ENCODE results near the gene GLT1D1.

DNA sequence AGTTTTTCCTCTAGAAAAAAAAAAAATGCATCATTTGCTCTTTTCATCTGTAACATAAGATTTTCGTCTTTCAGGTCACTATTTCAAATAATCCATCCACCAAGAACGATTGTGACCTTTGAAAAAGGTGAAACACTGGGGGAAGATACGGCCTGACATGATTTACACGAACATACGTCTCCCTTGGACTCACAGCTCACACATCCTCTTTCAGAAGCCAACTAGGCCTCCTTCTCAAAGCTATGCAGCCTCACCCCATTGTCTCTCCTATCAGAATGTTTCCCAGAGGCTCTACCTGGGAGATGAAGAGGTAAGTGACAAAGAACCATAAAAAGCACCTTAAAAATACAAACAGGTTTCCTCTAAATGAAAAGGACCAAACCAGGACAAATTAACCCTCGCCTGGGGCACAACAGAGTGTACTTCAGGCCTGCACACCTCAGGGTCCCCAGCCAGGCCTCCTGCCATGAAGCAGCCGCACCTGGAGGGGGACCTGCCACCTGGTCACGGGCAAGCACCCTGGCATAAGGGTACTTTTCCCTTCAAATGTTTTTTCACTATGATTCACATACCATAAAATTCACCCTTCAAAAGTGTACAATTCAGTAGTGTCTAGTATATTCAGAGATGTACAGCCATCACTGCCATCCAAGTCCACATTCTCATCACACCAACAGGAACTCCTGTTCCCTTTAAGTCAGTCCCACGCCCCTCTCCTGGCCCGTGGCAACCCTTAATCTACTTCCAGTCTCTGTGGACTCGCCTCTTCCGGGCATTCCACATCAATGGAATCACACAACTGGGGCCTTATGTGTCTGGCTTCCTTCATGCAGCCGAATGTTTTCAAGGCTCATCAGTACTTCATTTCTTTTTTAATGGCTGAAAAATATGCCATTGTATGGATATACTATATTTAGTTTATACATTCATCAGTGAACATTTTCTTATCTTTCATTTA, 34.9 kb upstream of the GLT1D1 start:
- TF ChIP-seq, protein P1, sequence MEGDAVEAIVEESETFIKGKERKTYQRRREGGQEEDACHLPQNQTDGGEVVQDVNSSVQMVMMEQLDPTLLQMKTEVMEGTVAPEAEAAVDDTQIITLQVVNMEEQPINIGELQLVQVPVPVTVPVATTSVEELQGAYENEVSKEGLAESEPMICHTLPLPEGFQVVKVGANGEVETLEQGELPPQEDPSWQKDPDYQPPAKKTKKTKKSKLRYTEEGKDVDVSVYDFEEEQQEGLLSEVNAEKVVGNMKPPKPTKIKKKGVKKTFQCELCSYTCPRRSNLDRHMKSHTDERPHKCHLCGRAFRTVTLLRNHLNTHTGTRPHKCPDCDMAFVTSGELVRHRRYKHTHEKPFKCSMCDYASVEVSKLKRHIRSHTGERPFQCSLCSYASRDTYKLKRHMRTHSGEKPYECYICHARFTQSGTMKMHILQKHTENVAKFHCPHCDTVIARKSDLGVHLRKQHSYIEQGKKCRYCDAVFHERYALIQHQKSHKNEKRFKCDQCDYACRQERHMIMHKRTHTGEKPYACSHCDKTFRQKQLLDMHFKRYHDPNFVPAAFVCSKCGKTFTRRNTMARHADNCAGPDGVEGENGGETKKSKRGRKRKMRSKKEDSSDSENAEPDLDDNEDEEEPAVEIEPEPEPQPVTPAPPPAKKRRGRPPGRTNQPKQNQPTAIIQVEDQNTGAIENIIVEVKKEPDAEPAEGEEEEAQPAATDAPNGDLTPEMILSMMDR (IDR thresholded peaks at IDR 0.05) = no peak
- TF ChIP-seq, protein P2, sequence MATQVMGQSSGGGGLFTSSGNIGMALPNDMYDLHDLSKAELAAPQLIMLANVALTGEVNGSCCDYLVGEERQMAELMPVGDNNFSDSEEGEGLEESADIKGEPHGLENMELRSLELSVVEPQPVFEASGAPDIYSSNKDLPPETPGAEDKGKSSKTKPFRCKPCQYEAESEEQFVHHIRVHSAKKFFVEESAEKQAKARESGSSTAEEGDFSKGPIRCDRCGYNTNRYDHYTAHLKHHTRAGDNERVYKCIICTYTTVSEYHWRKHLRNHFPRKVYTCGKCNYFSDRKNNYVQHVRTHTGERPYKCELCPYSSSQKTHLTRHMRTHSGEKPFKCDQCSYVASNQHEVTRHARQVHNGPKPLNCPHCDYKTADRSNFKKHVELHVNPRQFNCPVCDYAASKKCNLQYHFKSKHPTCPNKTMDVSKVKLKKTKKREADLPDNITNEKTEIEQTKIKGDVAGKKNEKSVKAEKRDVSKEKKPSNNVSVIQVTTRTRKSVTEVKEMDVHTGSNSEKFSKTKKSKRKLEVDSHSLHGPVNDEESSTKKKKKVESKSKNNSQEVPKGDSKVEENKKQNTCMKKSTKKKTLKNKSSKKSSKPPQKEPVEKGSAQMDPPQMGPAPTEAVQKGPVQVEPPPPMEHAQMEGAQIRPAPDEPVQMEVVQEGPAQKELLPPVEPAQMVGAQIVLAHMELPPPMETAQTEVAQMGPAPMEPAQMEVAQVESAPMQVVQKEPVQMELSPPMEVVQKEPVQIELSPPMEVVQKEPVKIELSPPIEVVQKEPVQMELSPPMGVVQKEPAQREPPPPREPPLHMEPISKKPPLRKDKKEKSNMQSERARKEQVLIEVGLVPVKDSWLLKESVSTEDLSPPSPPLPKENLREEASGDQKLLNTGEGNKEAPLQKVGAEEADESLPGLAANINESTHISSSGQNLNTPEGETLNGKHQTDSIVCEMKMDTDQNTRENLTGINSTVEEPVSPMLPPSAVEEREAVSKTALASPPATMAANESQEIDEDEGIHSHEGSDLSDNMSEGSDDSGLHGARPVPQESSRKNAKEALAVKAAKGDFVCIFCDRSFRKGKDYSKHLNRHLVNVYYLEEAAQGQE (IDR thresholded peaks at IDR 0.05; ENCODE audit: low read depth, low read length) = no peak
- TF ChIP-seq ELF1 (IDR thresholded peaks at IDR 0.05) (no peak), TEAD4 (IDR thresholded peaks at IDR 0.05; ENCODE audit: borderline replicate concordance, insufficient read depth) (no peak), SIN3A (IDR thresholded peaks at IDR 0.05; ENCODE audit: borderline replicate concordance, low read depth, low read length) (no peak), EZH2phosphoT487 (IDR thresholded peaks at IDR 0.05; ENCODE audit: borderline replicate concordance, low read depth) (no peak), EP300 (IDR thresholded peaks at IDR 0.05; ENCODE audit: borderline replicate concordance in 1 of 2, low read depth in 1 of 2, low read length in 1 of 2) (no peak), RFX5 (IDR thresholded peaks at IDR 0.05; ENCODE audit: low read length) (no peak), TAF1 (IDR thresholded peaks at IDR 0.05; ENCODE audit: borderline replicate concordance, low read depth, low read length) (no peak)
- TF ChIP-seq, protein P3, sequence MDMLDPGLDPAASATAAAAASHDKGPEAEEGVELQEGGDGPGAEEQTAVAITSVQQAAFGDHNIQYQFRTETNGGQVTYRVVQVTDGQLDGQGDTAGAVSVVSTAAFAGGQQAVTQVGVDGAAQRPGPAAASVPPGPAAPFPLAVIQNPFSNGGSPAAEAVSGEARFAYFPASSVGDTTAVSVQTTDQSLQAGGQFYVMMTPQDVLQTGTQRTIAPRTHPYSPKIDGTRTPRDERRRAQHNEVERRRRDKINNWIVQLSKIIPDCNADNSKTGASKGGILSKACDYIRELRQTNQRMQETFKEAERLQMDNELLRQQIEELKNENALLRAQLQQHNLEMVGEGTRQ (IDR thresholded peaks at IDR 0.05; ENCODE audit: borderline replicate concordance, low read depth, low read length) = no peak
